GM12878 (cell line): ENCODE measurements around the gene GNG13.

Experiments used
- ATF2 ChIP-seq: IDR thresholded peaks from 2 replicates; pipeline ENCODE4 v1.6.1; 2012; ENCODE audit warnings: low read length, inconsistent platforms
- BHLHE40 ChIP-seq, 2 experiments: fragments of 450-650 bp in 1 of 2; IDR thresholded peaks; 2 replicates each; pipeline ENCODE4 v1.6.1; 2011 to 2017; ENCODE audit warnings: low read depth in 2 of 2, borderline replicate concordance in 1 of 2, improper control_type of control experiment in 1 of 2, low read length in 1 of 2, mild to moderate bottlenecking in 1 of 2
- CHD2 ChIP-seq: IDR thresholded peaks from 2 replicates; pipeline ENCODE4 v1.6.1; 2011; ENCODE audit warnings: low read depth, low read length, improper control_type of control experiment, borderline replicate concordance
- FOXM1 ChIP-seq: IDR thresholded peaks from 2 replicates; pipeline ENCODE4 v1.6.1; 2012; ENCODE audit warnings: low read depth, mild to moderate bottlenecking, inconsistent platforms, low read length, moderate library complexity
- GABPA ChIP-seq: IDR thresholded peaks from 2 replicates; pipeline ENCODE4 v1.6.1; 2014; ENCODE audit warnings: antibody characterized with exemption, low read depth, mild to moderate bottlenecking, inconsistent platforms
- MEF2A ChIP-seq: IDR thresholded peaks from 2 replicates; pipeline ENCODE4 v1.6.1; 2011; ENCODE audit warnings: low read depth, mild to moderate bottlenecking, low read length, moderate library complexity; ENCODE audit not compliant: insufficient read depth
- MXI1 ChIP-seq: fragments of 150-350 bp; IDR thresholded peaks from 2 replicates; pipeline ENCODE4 v1.6.1; 2011; ENCODE audit warnings: low read depth, mild to moderate bottlenecking, inconsistent platforms, low read length, improper control_type of control experiment
- POLR2A ChIP-seq: IDR thresholded peaks from 2 replicates; pipeline ENCODE4 v1.6.1; 2011; ENCODE audit warnings: low read depth, mild to moderate bottlenecking, low read length
- POLR2AphosphoS5 ChIP-seq: IDR thresholded peaks from 2 replicates; pipeline ENCODE4 v1.6.1; 2011; ENCODE audit warnings: mild to moderate bottlenecking, low read length, inconsistent platforms
- SIN3A ChIP-seq: IDR thresholded peaks from 2 replicates; pipeline ENCODE4 v1.6.1; 2012; ENCODE audit warnings: low read depth, low read length, improper control_type of control experiment
- TF ChIP-seq, protein P1 (sequence below), 3 experiments: IDR thresholded peaks in 2 of 3; conservative IDR thresholded peaks in 1 of 3; 2 replicates each; pipeline ENCODE4 v1.5.1; 2011; ENCODE audit warnings: low read depth in 3 of 3, low read length in 3 of 3, mild to moderate bottlenecking in 3 of 3, control low read depth in 2 of 3, moderate library complexity in 2 of 3, inconsistent platforms in 1 of 3, mixed read lengths in 1 of 3; ENCODE audit not compliant: control insufficient read depth in 2 of 3, insufficient read depth in 1 of 3; ENCODE audit errors: extremely low read depth in 1 of 3

DNA sequence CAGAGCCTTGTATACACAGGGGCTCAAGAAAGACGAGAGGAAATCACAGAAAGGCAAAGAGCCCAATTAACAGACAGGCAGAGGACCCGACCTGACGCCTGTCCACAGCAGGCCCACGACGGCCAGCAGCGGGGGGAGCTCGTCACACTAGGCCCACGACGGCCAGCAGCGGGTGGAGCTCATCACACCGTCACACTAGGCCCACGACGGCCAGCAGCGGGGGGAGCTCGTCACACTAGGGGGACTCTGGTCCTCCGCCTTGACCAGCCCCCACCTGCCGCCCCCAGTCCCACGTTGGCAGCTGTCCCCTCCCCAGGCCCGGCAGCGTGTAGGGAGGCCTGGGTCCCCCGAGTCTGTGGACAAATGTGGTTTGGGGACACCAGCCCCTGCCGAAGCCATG is 23.7 kb upstream of the GNG13 start:
- TF ChIP-seq POLR2A (no peak), GABPA (no peak), CHD2 (no peak), POLR2AphosphoS5 (no peak), ATF2 (no peak), BHLHE40 (IDR thresholded peaks at IDR 0.05; ENCODE audit: borderline replicate concordance in 1 of 2, low read depth in 2 of 2, low read length in 1 of 2) (no peak), MXI1 (no peak), FOXM1 (no peak), MEF2A (no peak), SIN3A (no peak)
- TF ChIP-seq, protein P1, sequence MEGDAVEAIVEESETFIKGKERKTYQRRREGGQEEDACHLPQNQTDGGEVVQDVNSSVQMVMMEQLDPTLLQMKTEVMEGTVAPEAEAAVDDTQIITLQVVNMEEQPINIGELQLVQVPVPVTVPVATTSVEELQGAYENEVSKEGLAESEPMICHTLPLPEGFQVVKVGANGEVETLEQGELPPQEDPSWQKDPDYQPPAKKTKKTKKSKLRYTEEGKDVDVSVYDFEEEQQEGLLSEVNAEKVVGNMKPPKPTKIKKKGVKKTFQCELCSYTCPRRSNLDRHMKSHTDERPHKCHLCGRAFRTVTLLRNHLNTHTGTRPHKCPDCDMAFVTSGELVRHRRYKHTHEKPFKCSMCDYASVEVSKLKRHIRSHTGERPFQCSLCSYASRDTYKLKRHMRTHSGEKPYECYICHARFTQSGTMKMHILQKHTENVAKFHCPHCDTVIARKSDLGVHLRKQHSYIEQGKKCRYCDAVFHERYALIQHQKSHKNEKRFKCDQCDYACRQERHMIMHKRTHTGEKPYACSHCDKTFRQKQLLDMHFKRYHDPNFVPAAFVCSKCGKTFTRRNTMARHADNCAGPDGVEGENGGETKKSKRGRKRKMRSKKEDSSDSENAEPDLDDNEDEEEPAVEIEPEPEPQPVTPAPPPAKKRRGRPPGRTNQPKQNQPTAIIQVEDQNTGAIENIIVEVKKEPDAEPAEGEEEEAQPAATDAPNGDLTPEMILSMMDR (IDR thresholded peaks at IDR 0.05 in 2 of 3, conservative IDR thresholded peaks at IDR 0.05 in 1 of 3; ENCODE audit: control insufficient read depth in 2 of 3, extremely low read depth in 1 of 3, insufficient read depth in 1 of 3, low read depth in 3 of 3, low read length in 3 of 3), result no peak
